OCI-LY7 (cell line): ENCODE results near the gene PDE5A.

ENCODE experiments used
- CTCF ChIP-seq: fragments of 200-600 bp; sonication (generic); conservative IDR thresholded peaks from 2 replicates; pipeline ENCODE4 v1.5.1; 2014; ENCODE audit warnings: mild to moderate bottlenecking, antibody characterized with exemption, low read length, moderate library complexity, mixed read lengths
- EZH2phosphoT487 ChIP-seq: fragments of 200-600 bp; sonication (generic); IDR thresholded peaks from 2 replicates; pipeline ENCODE4 v1.6.1; 2018; ENCODE audit warnings: low read depth, borderline replicate concordance, mild to moderate bottlenecking, mixed run types, antibody characterized with exemption, low read length, moderate library complexity, mixed read lengths

DNA sequence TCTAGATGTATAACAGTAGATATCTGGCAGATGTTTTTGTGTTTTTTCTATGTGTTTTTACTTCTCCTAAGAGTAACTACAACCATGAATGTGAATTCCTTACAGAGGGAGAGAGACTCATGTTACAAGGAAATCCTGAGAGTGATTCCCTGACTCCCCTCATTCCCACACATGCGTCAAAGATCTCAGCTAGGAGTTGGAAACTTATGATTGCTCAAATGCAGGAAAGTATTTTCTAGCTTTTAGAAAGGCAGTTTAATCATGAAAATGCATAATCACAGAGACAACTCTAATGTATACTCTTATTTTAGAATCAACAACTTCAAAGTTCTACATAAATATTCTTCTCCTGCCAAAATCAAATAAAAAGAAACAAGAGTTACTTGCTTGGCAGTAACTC, 121.8 kb downstream of the PDE5A start:
- TF ChIP-seq EZH2phosphoT487 (no peak), CTCF (no peak)
